Activated effector memory CD4-positive, alpha-beta T cell treated with anti-CD3 and anti-CD28 coated beads, Interleukin-2, amount 50 U/mL, for 16 hours (primary cell): Measurements from ENCODE around the gene FEV.
"Not testable (repeated sequence)": the region's sequence is repeated elsewhere in the genome, so short reads cannot be mapped to it uniquely, and the experiment has no call there.

ENCODE experiments used
- DNase-seq: peaks from one replicate; pipeline ENCODE4 v3.0.0-alpha.2; 2020

Gene FEV

GRCh38 chr2:218963601-218964000 is 21.4 kb downstream of the FEV start:
- DNase-seq = no peak

GRCh38 chr2:218962859-218963492 is 22.0 kb downstream of the FEV start:
- DNase-seq = peak; percentile 83

GRCh38 chr2:218961651-218962570 is 23.1 kb downstream of the FEV start:
- DNase-seq = peak; percentile 55

GRCh38 chr2:218961229-218961628 is 23.8 kb downstream of the FEV start:
- peak; percentile 6 for DNase-seq

GRCh38 chr2:218960309-218961165 is 24.4 kb downstream of the FEV start:
- DNase-seq = peak; percentile 60

GRCh38 chr2:218959761-218960308 is 25.1 kb downstream of the FEV start:
- DNase-seq = no peak

- DNase-seq = peak; percentile 85
Measured at GRCh38 chr2:218959141-218959731, 25.7 kb downstream of the FEV start, which contains the start of gene CDK5R2. Gene CDK5R2 (plus strand): TSS chr2:218959666. CDS start chr2:218959821, 155 bp downstream.

GRCh38 chr2:218958276-218958675 is 26.7 kb downstream of the FEV start:
- peak; percentile 21 for DNase-seq

GRCh38 chr2:218957671-218958070 is 27.3 kb downstream of the FEV start:
- no peak for DNase-seq

- DNase-seq = peak; percentile 8
Measured at GRCh38 chr2:218956039-218956438, 28.9 kb downstream of the FEV start.

- no peak for DNase-seq
Measured at GRCh38 chr2:218954541-218955300, 30.3 kb downstream of the FEV start.

- no peak for DNase-seq
Measured at GRCh38 chr2:218953366-218953954, 31.5 kb downstream of the FEV start.

GRCh38 chr2:218952160-218952559 is 32.8 kb downstream of the FEV start:
- no peak for DNase-seq

- no peak for DNase-seq
Measured at GRCh38 chr2:218946621-218947020, 38.4 kb downstream of the FEV start.

GRCh38 chr2:218944759-218945404 is 40.1 kb downstream of the FEV start:
- no peak for DNase-seq

- not testable (repeated sequence) for DNase-seq
Measured at GRCh38 chr2:218931751-218932150, 53.2 kb downstream of the FEV start.
